Mammary epithelial cell (primary cell): Measurements from ENCODE around the gene AXIN2.

ENCODE experiments used
- EZH2 ChIP-seq: IDR thresholded peaks from 2 replicates; pipeline ENCODE4 v1.6.1; 2012; ENCODE audit warnings: low read length, inconsistent platforms, borderline replicate concordance
- TF ChIP-seq, protein P1 (sequence below), 2 donors: IDR thresholded peaks in 1 of 2; conservative IDR thresholded peaks in 1 of 2; 2 replicates each; pipeline ENCODE4 v1.5.1; 2011 to 2012; ENCODE audit warnings: inconsistent platforms in 2 of 2, low read length in 2 of 2, mild to moderate bottlenecking in 2 of 2, control low read depth in 1 of 2, low read depth in 1 of 2; ENCODE audit not compliant: insufficient read depth in 1 of 2; ENCODE audit errors: extremely low read depth in 1 of 2

DNA sequence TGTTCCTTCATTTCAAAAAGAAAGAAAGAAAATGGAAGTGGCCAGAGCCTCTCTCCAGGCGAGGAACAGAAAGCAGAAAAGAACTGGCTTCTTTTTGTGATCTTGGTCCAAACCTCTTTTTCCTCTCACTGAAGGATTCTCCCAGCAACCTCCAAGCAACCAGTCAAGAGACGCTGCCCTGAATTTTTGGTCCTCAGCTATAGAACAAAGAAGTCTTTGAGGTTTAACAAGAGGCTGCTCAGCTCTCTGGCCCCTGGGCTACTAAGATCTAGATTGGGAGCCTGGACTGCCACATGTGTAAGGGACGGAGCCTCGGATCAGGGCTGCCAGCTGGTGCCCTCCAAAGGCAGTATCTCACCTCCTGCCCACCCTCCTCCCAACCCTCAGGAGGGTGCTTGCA, 62.6 kb downstream of the AXIN2 start:
- TF ChIP-seq EZH2 = no peak
- TF ChIP-seq, protein P1, sequence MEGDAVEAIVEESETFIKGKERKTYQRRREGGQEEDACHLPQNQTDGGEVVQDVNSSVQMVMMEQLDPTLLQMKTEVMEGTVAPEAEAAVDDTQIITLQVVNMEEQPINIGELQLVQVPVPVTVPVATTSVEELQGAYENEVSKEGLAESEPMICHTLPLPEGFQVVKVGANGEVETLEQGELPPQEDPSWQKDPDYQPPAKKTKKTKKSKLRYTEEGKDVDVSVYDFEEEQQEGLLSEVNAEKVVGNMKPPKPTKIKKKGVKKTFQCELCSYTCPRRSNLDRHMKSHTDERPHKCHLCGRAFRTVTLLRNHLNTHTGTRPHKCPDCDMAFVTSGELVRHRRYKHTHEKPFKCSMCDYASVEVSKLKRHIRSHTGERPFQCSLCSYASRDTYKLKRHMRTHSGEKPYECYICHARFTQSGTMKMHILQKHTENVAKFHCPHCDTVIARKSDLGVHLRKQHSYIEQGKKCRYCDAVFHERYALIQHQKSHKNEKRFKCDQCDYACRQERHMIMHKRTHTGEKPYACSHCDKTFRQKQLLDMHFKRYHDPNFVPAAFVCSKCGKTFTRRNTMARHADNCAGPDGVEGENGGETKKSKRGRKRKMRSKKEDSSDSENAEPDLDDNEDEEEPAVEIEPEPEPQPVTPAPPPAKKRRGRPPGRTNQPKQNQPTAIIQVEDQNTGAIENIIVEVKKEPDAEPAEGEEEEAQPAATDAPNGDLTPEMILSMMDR (conservative IDR thresholded peaks at IDR 0.05 in 1 of 2, IDR thresholded peaks at IDR 0.05 in 1 of 2; ENCODE audit: extremely low read depth in 1 of 2, insufficient read depth in 1 of 2, low read depth in 1 of 2, low read length in 2 of 2) = no peak
